Lower leg skin (tissue), 3 donors: ENCODE data around the gene PRPS1L1.

Experiments used
- POLR2A ChIP-seq, 2 donors: fragments of 450-650 bp; IDR thresholded peaks; one replicate each; pipeline ENCODE4 v1.6.1; 2016 to 2017; ENCODE audit warnings: antibody characterized with exemption in 2 of 2, mild to moderate bottlenecking in 1 of 2, moderate library complexity in 1 of 2
- TF ChIP-seq, protein P1 (sequence below), 3 donors: fragments of 450-650 bp; IDR thresholded peaks; one replicate each; pipeline ENCODE4 v1.5.1; 2016; ENCODE audit warnings: antibody characterized with exemption in 3 of 3, mild to moderate bottlenecking in 3 of 3, moderate library complexity in 2 of 3

DNA sequence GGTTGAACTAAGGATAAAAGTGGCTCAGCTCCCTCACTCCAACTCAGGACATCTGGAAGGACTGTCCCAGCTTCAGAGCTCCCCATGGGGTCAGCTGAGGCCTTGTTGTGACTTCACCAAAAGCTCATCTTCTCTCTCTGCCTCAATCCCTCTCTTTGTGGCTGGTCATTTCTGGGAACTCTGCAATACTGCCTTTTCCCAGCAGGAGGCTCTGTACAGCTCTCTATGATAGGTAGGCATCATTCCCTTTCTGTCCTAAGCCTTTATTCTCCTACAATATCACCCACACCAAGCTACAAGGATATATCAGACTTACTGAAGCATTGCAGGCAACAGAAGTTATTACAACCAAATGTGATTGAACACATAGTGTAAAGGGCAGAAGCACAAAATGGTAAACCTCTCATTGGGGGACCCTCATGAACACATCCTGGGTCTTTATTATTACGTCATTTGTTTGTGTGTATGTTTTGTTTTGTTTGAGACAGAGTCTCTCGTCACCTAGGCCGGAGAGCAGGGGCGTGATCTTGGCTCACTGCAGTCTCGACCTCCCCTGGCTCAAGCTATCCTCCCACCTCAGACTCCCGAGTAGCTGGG lies 36.7 kb upstream of the PRPS1L1 start:
- no peak for TF ChIP-seq POLR2A (IDR thresholded peaks at IDR 0.05)
- TF ChIP-seq, protein P1, sequence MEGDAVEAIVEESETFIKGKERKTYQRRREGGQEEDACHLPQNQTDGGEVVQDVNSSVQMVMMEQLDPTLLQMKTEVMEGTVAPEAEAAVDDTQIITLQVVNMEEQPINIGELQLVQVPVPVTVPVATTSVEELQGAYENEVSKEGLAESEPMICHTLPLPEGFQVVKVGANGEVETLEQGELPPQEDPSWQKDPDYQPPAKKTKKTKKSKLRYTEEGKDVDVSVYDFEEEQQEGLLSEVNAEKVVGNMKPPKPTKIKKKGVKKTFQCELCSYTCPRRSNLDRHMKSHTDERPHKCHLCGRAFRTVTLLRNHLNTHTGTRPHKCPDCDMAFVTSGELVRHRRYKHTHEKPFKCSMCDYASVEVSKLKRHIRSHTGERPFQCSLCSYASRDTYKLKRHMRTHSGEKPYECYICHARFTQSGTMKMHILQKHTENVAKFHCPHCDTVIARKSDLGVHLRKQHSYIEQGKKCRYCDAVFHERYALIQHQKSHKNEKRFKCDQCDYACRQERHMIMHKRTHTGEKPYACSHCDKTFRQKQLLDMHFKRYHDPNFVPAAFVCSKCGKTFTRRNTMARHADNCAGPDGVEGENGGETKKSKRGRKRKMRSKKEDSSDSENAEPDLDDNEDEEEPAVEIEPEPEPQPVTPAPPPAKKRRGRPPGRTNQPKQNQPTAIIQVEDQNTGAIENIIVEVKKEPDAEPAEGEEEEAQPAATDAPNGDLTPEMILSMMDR (IDR thresholded peaks at IDR 0.05): no peak
